ENCODE results near the gene ATP8B2.
"Not testable (repeated sequence)": the region's sequence is repeated elsewhere in the genome, so short reads cannot be mapped to it uniquely, and the experiment has no call there.

Gene ATP8B2

GRCh38 chr1:154328318-154329151, 3.2 kb downstream of the ATP8B2 start:
- peaks cover 43% of the 10 kb centered on the region for H3K4me1 Mint-ChIP-seq
- peak overlapping the region; percentile 92 for H3K4me3 Mint-ChIP-seq
- DNase-seq (ENCODE audit: low spot score in 2 of 2) (peak; percentile 67 to 70), ATAC-seq (ENCODE audit: low read depth) (peak; percentile 68)
- H3K36me3 Mint-ChIP-seq, result peaks cover 13% of the 10 kb centered on the region
- H3K27me3 Mint-ChIP-seq, result no peaks in the 10 kb centered on the region
- no peaks in the 10 kb centered on the region for H3K9me3 Mint-ChIP-seq
- H3K27ac Mint-ChIP-seq, result peak overlapping the region; percentile 92

- peaks cover 16% of the 10 kb centered on the region for H3K36me3 Mint-ChIP-seq
- DNase-seq (ENCODE audit: low spot score in 2 of 2) (no peak), ATAC-seq (ENCODE audit: low read depth) (no peak)
- peaks cover 43% of the 10 kb centered on the region for H3K4me1 Mint-ChIP-seq
- H3K27ac Mint-ChIP-seq, result peak overlapping the region; percentile 31
- no peaks in the 10 kb centered on the region for H3K27me3 Mint-ChIP-seq
- no peaks in the 10 kb centered on the region for H3K9me3 Mint-ChIP-seq
- peak overlapping the region; percentile 76 for H3K4me3 Mint-ChIP-seq
Measured at GRCh38 chr1:154329152-154329521, 3.8 kb downstream of the ATP8B2 start.

- H3K27ac Mint-ChIP-seq, result peak overlapping the region; percentile 31
- peaks cover 19% of the 10 kb centered on the region for H3K36me3 Mint-ChIP-seq
- H3K27me3 Mint-ChIP-seq, result no peaks in the 10 kb centered on the region
- DNase-seq (ENCODE audit: low spot score in 2 of 2) (no peak), ATAC-seq (ENCODE audit: low read depth) (no peak)
- no peaks in the 10 kb centered on the region for H3K9me3 Mint-ChIP-seq
- H3K4me3 Mint-ChIP-seq, result peak overlapping the region; percentile 76
- H3K4me1 Mint-ChIP-seq, result peaks cover 41% of the 10 kb centered on the region
Measured at GRCh38 chr1:154329551-154330131, 4.3 kb downstream of the ATP8B2 start.

- Mint-ChIP-seq H3K27me3 (no peaks in the 10 kb centered on the region), H3K36me3 (peaks cover 21% of the 10 kb centered on the region), H3K9me3 (no peaks in the 10 kb centered on the region), H3K4me1 (peaks cover 43% of the 10 kb centered on the region), H3K27ac (no peak overlapping the region), H3K4me3 (no peak overlapping the region)
- DNase-seq (ENCODE audit: low spot score in 2 of 2) (no peak), ATAC-seq (ENCODE audit: low read depth) (no peak)
Measured at GRCh38 chr1:154330669-154331068, 5.3 kb downstream of the ATP8B2 start.

- no peaks in the 10 kb centered on the region for H3K27me3 Mint-ChIP-seq
- ATAC-seq (ENCODE audit: low read depth) (no peak), DNase-seq (ENCODE audit: low spot score in 2 of 2) (no peak)
- H3K9me3 Mint-ChIP-seq, result no peaks in the 10 kb centered on the region
- H3K27ac Mint-ChIP-seq, result peak overlapping the region; percentile 31
- peaks cover 15% of the 10 kb centered on the region for H3K4me1 Mint-ChIP-seq
- H3K36me3 Mint-ChIP-seq, result peaks cover 28% of the 10 kb centered on the region
- H3K4me3 Mint-ChIP-seq, result no peak overlapping the region
Measured at GRCh38 chr1:154334079-154335024, 9.0 kb downstream of the ATP8B2 start.

GRCh38 chr1:154335025-154335714, 9.8 kb downstream of the ATP8B2 start:
- H3K4me1 Mint-ChIP-seq, result peaks cover 8% of the 10 kb centered on the region
- no peaks in the 10 kb centered on the region for H3K27me3 Mint-ChIP-seq
- no peaks in the 10 kb centered on the region for H3K9me3 Mint-ChIP-seq
- H3K27ac Mint-ChIP-seq, result peak overlapping the region; percentile 31
- peak; percentile 98 for ATAC-seq (ENCODE audit: low read depth)
- H3K4me3 Mint-ChIP-seq, result no peak overlapping the region
- H3K36me3 Mint-ChIP-seq, result peaks cover 31% of the 10 kb centered on the region
- DNase-seq (ENCODE audit: low spot score in 2 of 2), result peak; percentile 76 to 80

GRCh38 chr1:154337253-154337894, 12.0 kb downstream of the ATP8B2 start:
- peaks cover 6% of the 10 kb centered on the region for H3K4me1 Mint-ChIP-seq
- H3K27me3 Mint-ChIP-seq, result no peaks in the 10 kb centered on the region
- no peaks in the 10 kb centered on the region for H3K9me3 Mint-ChIP-seq
- DNase-seq (ENCODE audit: low spot score in 2 of 2) (no peak), ATAC-seq (ENCODE audit: low read depth) (no peak)
- H3K36me3 Mint-ChIP-seq, result peaks cover 33% of the 10 kb centered on the region
- no peak overlapping the region for H3K4me3 Mint-ChIP-seq
- no peak overlapping the region for H3K27ac Mint-ChIP-seq

GRCh38 chr1:154338875-154339274, 13.6 kb downstream of the ATP8B2 start:
- no peaks in the 10 kb centered on the region for H3K9me3 Mint-ChIP-seq
- DNase-seq (ENCODE audit: low spot score in 2 of 2) (no peak), ATAC-seq (ENCODE audit: low read depth) (no peak)
- H3K4me3 Mint-ChIP-seq, result no peak overlapping the region
- no peaks in the 10 kb centered on the region for H3K27me3 Mint-ChIP-seq
- H3K27ac Mint-ChIP-seq, result no peak overlapping the region
- H3K36me3 Mint-ChIP-seq, result peaks cover 38% of the 10 kb centered on the region
- H3K4me1 Mint-ChIP-seq, result peaks cover 15% of the 10 kb centered on the region

GRCh38 chr1:154341366-154341765, 16.0 kb downstream of the ATP8B2 start:
- H3K9me3 Mint-ChIP-seq; ATAC-seq (ENCODE audit: low read depth); H3K27me3 Mint-ChIP-seq; DNase-seq (ENCODE audit: low spot score in 2 of 2); H3K4me3 Mint-ChIP-seq; H3K27ac Mint-ChIP-seq: not testable (repeated sequence)
- Mint-ChIP-seq H3K4me1 (peaks cover 13% of the 10 kb centered on the region), H3K36me3 (peaks cover 40% of the 10 kb centered on the region)

- Mint-ChIP-seq H3K9me3 (no peaks in the 10 kb centered on the region), H3K4me1 (peaks cover 13% of the 10 kb centered on the region), H3K27me3 (no peaks in the 10 kb centered on the region), H3K36me3 (peaks cover 45% of the 10 kb centered on the region), H3K4me3 (no peak overlapping the region), H3K27ac (peak overlapping the region; percentile 25)
- ATAC-seq (ENCODE audit: low read depth) (no peak), DNase-seq (ENCODE audit: low spot score in 2 of 2) (no peak)
Measured at GRCh38 chr1:154342132-154342531, 16.8 kb downstream of the ATP8B2 start.

- DNase-seq (ENCODE audit: low spot score in 2 of 2) (no peak), ATAC-seq (ENCODE audit: low read depth) (peak; percentile 67)
- Mint-ChIP-seq H3K4me3 (no peak overlapping the region), H3K9me3 (no peaks in the 10 kb centered on the region), H3K27me3 (no peaks in the 10 kb centered on the region), H3K36me3 (peaks cover 47% of the 10 kb centered on the region), H3K4me1 (peaks cover 13% of the 10 kb centered on the region), H3K27ac (peak overlapping the region; percentile 25)
Measured at GRCh38 chr1:154342836-154343472, 17.6 kb downstream of the ATP8B2 start.

- peaks cover 13% of the 10 kb centered on the region for H3K4me1 Mint-ChIP-seq
- H3K4me3 Mint-ChIP-seq, result no peak overlapping the region
- DNase-seq (ENCODE audit: low spot score in 2 of 2) (peak in 1 of 2 donors; percentile 27), ATAC-seq (ENCODE audit: low read depth) (no peak)
- no peaks in the 10 kb centered on the region for H3K27me3 Mint-ChIP-seq
- no peak overlapping the region for H3K27ac Mint-ChIP-seq
- no peaks in the 10 kb centered on the region for H3K9me3 Mint-ChIP-seq
- H3K36me3 Mint-ChIP-seq, result peaks cover 50% of the 10 kb centered on the region
Measured at GRCh38 chr1:154344977-154345837, 19.9 kb downstream of the ATP8B2 start.

Measured in memory B cell (primary cell).